Measurements from ENCODE around the gene GRIN3B.

GRIN3B gene

GRCh38 chr19:1042689-1043511 lies 42.7 kb downstream of the GRIN3B start:
- no peak for DNase-seq
- Histone ChIP-seq H3K4me3 (ENCODE audit: low read depth, low read length) (no peak overlapping the region), H3K27me3 (replicated peaks) (no peaks in the 10 kb centered on the region), H3K36me3 (replicated peaks) (peaks cover 13% of the 10 kb centered on the region), H3K27ac (no peak overlapping the region)
- TF ChIP-seq, protein P1, sequence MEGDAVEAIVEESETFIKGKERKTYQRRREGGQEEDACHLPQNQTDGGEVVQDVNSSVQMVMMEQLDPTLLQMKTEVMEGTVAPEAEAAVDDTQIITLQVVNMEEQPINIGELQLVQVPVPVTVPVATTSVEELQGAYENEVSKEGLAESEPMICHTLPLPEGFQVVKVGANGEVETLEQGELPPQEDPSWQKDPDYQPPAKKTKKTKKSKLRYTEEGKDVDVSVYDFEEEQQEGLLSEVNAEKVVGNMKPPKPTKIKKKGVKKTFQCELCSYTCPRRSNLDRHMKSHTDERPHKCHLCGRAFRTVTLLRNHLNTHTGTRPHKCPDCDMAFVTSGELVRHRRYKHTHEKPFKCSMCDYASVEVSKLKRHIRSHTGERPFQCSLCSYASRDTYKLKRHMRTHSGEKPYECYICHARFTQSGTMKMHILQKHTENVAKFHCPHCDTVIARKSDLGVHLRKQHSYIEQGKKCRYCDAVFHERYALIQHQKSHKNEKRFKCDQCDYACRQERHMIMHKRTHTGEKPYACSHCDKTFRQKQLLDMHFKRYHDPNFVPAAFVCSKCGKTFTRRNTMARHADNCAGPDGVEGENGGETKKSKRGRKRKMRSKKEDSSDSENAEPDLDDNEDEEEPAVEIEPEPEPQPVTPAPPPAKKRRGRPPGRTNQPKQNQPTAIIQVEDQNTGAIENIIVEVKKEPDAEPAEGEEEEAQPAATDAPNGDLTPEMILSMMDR (IDR thresholded peaks at IDR 0.05; ENCODE audit: low read depth, low read length, missing control alignments), result no peak
- in situ Hi-C loops (cut with HindIII; ENCODE audit: low pct_ligation_motif_present, low sequenced_read_pairs), result no loop called here

- TF ChIP-seq, protein P1 (IDR thresholded peaks at IDR 0.05; ENCODE audit: low read depth, low read length, missing control alignments), result no peak
- Histone ChIP-seq H3K27me3 (replicated peaks) (no peaks in the 10 kb centered on the region), H3K4me3 (ENCODE audit: low read depth, low read length) (no peak overlapping the region), H3K27ac (no peak overlapping the region), H3K36me3 (replicated peaks) (no peaks in the 10 kb centered on the region)
- in situ Hi-C loops (cut with HindIII; ENCODE audit: low pct_ligation_motif_present, low sequenced_read_pairs), result no loop called here
- no peak for DNase-seq
Observed at GRCh38 chr19:1045247-1045603, 45.0 kb downstream of the GRIN3B start.

DNA sequence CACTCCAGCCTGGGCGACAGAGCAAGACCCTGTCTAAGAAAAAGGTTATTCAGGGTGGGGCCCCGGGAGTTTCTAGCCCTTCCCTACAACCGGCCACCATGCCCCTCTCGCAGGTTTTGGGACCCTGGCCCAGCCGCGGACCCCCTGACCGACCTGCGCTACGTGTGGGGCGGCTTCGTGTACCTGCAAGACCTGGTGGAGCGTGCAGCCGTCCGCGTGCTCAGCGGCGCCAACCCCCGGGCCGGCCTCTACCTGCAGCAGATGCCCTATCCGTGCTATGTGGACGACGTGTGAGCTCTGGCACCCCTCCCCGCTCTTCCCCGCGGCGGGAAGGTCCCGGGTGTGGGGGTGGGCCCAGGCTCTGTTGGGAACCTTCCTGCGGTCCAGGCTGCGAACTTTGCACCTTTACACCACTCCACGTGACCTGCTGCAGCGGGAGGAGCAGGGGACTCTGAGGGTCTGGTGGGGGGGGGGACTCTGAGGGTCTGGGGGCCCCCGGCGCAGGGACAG lies 46.0 kb downstream of the GRIN3B start:
- in situ Hi-C loops (cut with HindIII; ENCODE audit: low pct_ligation_motif_present, low sequenced_read_pairs), result no loop called here
- Histone ChIP-seq H3K4me3 (ENCODE audit: low read depth, low read length) (no peak overlapping the region), H3K27me3 (replicated peaks) (no peaks in the 10 kb centered on the region), H3K36me3 (replicated peaks) (no peaks in the 10 kb centered on the region), H3K27ac (no peak overlapping the region)
- TF ChIP-seq, protein P1 (IDR thresholded peaks at IDR 0.05; ENCODE audit: low read depth, low read length, missing control alignments), result no peak
- DNase-seq, result no peak

DNA sequence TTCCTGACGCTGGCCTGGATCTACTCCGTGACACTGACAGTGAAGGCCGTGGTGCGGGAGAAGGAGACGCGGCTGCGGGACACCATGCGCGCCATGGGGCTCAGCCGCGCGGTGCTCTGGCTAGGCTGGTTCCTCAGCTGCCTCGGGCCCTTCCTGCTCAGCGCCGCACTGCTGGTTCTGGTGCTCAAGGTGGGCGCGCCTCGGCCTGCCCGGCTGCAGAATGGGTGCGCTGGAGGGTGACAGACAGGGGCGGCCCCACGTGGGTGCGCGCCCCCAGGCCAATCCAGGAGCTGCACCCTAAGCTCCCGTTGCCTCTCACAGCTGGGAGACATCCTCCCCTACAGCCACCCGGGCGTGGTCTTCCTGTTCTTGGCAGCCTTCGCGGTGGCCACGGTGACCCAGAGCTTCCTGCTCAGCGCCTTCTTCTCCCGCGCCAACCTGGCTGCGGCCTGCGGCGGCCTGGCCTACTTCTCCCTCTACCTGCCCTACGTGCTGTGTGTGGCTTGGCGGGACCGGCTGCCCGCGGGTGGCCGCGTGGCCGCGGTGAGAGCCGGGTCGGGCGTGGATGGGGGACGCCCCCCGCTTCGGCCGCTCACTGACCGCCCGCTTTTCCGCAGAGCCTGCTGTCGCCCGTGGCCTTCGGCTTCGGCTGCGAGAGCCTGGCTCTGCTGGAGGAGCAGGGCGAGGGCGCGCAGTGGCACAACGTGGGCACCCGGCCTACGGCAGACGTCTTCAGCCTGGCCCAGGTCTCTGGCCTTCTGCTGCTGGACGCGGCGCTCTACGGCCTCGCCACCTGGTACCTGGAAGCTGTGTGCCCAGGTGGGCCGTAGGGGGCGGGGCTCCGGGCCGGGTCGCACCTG lies 46.8 kb downstream of the GRIN3B start:
- H3K27ac ChIP-seq, result no peak overlapping the region
- H3K4me3 ChIP-seq (ENCODE audit: low read depth, low read length), result no peak overlapping the region
- in situ Hi-C loops (cut with HindIII; ENCODE audit: low pct_ligation_motif_present, low sequenced_read_pairs), result no loop called here
- no peak for DNase-seq
- TF ChIP-seq, protein P1 (IDR thresholded peaks at IDR 0.05; ENCODE audit: low read depth, low read length, missing control alignments), result no peak
- no peaks in the 10 kb centered on the region for H3K36me3 ChIP-seq (replicated peaks)
- no peaks in the 10 kb centered on the region for H3K27me3 ChIP-seq (replicated peaks)

GRCh38 chr19:1047696-1048147 lies 47.5 kb downstream of the GRIN3B start:
- no peaks in the 10 kb centered on the region for H3K36me3 ChIP-seq (replicated peaks)
- H3K4me3 ChIP-seq (ENCODE audit: low read depth, low read length), result no peak overlapping the region
- in situ Hi-C loops (cut with HindIII; ENCODE audit: low pct_ligation_motif_present, low sequenced_read_pairs), result no loop called here
- H3K27me3 ChIP-seq (replicated peaks), result no peaks in the 10 kb centered on the region
- no peak overlapping the region for H3K27ac ChIP-seq
- TF ChIP-seq, protein P1 (IDR thresholded peaks at IDR 0.05; ENCODE audit: low read depth, low read length, missing control alignments), result no peak
- no peak for DNase-seq

Data from brain microvascular endothelial cell (primary cell).